Activated naive CD8-positive, alpha-beta T cell treated with anti-CD3 and anti-CD28 coated beads for 36 hours (primary cell): ENCODE results near the gene CDK18. TPM values are rescaled to one million over a fixed set of nuclear protein-coding genes. Genes with fewer than 3 reads are reported as not detected.

Source experiments
- DNase-seq: peaks from one replicate; pipeline ENCODE4 v3.0.0; 2021
- H3K27ac Mint-ChIP-seq: one replicate; pipeline ENCODE4 v1.8.0; 2022; ENCODE audit warnings: mild to moderate bottlenecking, moderate library complexity, mixed read lengths
- H3K27me3 Mint-ChIP-seq: one replicate; pipeline ENCODE4 v1.8.0; 2022; ENCODE audit warnings: mild to moderate bottlenecking, mixed read lengths
- H3K36me3 Mint-ChIP-seq: one replicate; pipeline ENCODE4 v1.8.0; 2021; ENCODE audit warnings: mild to moderate bottlenecking, mixed read lengths
- H3K4me1 Mint-ChIP-seq: one replicate; pipeline ENCODE4 v1.8.0; 2021; ENCODE audit warnings: mixed read lengths
- H3K4me3 Mint-ChIP-seq: one replicate; pipeline ENCODE4 v1.8.0; 2022; ENCODE audit warnings: mild to moderate bottlenecking, moderate library complexity, mixed read lengths
- H3K9me3 Mint-ChIP-seq: one replicate; pipeline ENCODE4 v1.8.0; 2022; ENCODE audit warnings: mixed read lengths
- total RNA-seq, 2 experiments: library from RNA; stranded (reverse); gene quantifications; one replicate each; pipeline ENCODE4 v1.2.3, GENCODE V29; 2021

The CDK18 gene
- total RNA-seq, 2 experiments from 2014 or later = 6.2 to 6.5 TPM

DNA sequence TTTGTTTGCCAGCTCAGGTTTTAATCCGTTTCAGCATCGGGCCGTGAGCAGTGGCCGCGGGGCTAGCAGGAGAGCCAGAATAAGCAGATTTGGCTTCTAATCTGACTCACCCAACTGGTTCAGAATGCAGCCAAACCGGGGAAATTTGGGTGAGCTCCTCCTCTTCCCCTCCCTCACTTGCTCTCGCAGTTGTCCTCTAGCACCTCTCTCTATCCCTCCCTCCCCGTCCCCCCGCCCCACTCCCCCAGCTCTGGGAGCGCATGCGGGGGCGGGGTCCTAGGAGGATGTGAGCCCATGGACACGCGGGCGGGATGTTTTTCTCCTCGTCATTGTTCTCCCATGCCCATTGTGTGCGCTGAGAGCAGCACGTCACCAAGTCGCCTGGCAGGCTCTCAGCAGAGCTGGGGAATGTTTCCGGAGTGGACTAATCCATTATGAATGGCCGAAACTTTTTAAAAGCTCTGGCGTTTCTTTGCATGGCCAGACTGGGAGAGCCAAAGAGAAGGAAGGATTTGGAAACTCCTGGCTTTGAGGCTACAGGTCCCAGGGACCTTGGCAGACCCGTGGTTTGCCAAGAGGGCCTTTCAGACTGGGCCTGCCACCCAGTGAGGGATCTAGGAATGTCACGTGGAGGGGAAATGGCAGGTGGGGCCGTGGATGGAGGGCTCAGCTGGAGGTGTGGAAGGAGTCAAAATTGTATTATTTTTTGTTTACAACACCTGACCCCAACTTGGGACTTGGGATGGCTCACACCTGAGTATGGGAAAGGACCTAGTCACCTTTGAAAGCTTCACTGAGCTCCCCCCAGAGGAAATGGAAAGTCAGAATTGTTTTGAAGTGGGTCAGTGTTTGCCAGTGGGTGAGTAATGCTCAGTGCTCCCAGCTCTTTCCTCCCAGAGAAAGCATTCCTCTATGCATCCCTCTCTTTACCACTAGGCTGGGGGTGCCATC lies 39.2 kb downstream of the CDK18 start:
- Mint-ChIP-seq H3K4me3 (peak overlapping the region; percentile 58), H3K36me3 (no peaks in the 10 kb centered on the region), H3K27ac (no peak overlapping the region), H3K4me1 (peaks cover 7% of the 10 kb centered on the region), H3K9me3 (no peaks in the 10 kb centered on the region), H3K27me3 (peaks cover 56% of the 10 kb centered on the region)
- peak; percentile 36 for DNase-seq

DNA sequence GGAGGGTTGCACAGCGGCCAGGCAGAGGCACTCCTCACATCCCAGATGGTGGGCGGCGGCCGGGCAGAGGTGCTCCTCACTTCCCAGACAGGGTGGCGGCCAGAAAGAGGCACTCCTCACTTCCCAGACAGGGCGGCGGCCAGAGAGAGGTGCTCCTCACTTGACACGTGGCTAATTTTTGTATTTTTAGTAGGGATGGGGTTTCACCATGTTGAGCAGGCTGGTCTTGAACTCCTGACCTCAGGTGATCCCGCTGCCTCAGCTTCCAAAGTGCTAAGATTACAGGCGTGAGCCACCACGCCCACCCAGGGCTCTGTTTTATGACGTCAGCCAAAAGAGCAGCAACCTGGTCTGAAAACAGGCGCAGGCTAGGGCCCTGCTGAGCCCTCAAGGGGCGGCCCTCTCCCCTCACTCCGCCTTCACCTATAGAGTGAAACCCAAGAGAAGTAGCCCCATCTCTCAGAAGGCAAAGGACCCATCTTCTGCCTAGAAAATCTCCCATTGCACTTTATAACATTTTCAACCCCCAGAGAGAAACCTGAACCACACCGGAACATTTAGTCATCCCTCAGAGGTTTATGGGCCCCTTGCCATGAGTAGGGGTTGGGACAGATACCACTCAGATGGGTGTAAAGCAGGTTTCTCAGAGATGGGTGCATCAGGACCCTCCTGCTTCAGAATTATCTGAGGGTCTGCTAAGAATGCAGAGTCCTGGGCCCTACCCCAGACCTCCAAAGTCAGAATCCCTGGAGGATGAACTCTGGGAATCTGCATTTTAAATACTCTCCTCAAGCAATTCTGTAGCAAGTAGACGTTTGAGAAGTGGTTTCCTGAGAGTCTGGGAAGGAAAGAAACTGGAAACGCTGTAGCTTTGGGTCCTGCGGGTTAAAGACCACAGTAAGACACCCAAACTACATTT lies 40.8 kb downstream of the CDK18 start:
- DNase-seq = no peak
- Mint-ChIP-seq H3K27me3 (peaks cover 65% of the 10 kb centered on the region), H3K36me3 (no peaks in the 10 kb centered on the region), H3K4me3 (no peak overlapping the region), H3K9me3 (no peaks in the 10 kb centered on the region), H3K4me1 (peaks cover 7% of the 10 kb centered on the region), H3K27ac (no peak overlapping the region)

DNA sequence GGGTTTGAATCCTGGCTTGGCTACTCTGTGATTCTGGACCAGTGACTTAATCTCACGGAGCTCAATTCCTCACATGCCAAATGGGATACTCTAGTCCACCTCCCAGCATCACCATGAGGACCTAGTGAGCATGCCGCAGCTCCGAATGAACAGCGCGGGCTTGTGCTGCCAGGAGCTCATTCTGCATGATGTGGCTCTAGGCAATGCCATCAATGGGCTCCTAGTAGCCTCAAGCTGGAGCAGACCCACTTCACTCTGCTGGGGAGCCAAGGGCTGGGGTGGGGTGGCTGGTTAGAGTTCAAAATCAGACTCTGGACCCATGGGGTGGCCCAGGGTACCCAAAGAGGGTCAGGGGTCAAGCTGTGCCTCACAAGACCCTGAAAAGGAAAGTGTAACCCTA lies 41.5 kb downstream of the CDK18 start:
- DNase-seq = no peak
- Mint-ChIP-seq H3K9me3 (no peaks in the 10 kb centered on the region), H3K4me1 (peaks cover 7% of the 10 kb centered on the region), H3K27me3 (peaks cover 62% of the 10 kb centered on the region), H3K36me3 (no peaks in the 10 kb centered on the region), H3K4me3 (no peak overlapping the region), H3K27ac (no peak overlapping the region)

DNA sequence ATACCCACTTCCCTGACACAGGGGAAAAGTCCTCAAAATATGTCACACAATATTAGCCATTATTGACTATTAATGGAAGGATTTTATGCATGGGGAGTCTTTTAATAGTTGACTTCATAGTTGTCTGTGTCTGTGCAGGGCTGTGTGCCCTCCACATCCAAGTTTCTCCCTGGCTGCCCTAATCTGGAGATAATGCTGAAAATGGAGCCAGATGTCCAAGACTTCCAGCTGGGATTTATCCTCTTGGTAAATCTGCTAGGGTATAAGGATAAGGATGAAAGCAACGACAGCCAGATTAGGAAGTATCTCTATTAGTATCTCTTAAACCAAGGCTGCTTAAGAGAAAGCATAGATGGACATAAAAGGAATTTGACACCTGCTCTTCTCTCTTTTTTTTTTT lies 42.1 kb downstream of the CDK18 start:
- Mint-ChIP-seq H3K9me3 (no peaks in the 10 kb centered on the region), H3K36me3 (no peaks in the 10 kb centered on the region), H3K4me1 (peaks cover 7% of the 10 kb centered on the region), H3K4me3 (no peak overlapping the region), H3K27ac (no peak overlapping the region), H3K27me3 (peaks cover 56% of the 10 kb centered on the region)
- no peak for DNase-seq

DNA sequence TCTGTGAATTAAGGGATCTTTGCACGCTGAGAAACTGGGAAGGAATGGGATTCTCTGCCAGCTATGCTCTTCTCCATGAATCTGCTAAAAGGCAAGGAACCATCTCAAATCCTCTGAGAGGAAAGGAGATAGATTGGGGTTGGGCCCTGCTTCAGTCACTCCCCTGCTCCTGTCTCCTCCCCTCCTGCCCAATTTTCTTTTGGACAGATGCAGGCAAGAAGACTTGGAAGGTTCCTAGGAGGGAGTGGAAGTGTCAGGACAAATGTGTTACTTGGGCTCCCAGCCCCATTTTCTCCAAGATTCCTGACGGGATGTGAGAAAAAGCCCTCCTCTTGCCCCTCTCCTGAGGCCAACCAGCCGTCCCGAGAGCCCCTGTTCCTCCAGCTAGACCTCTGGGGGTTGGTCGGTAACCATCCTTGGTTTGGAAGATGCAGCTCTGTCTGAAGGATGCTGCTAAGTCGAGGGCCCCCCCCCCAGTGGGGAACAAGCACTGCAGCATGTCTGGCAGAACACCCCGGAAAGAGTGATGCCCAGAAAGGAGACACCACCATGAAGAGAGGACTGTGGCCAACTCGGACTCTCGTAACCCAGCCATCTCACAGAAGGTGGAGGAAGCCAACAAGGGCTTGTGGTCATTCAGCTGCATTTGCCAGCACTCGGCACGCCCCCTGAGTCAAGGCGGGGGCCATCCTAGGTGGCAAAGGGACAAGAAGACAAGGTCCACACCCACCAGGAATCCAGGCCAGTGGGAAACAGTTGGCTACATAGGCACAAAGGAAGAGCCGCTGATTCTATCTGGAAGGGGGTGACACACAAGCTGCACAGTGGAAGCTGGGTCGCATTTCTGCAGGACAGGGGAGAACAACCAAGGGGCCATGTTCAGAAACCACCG lies 43.7 kb downstream of the CDK18 start:
- no peak overlapping the region for H3K27ac Mint-ChIP-seq
- no peak for DNase-seq
- H3K36me3 Mint-ChIP-seq = no peaks in the 10 kb centered on the region
- H3K4me1 Mint-ChIP-seq = peaks cover 7% of the 10 kb centered on the region
- no peak overlapping the region for H3K4me3 Mint-ChIP-seq
- peaks cover 55% of the 10 kb centered on the region for H3K27me3 Mint-ChIP-seq
- H3K9me3 Mint-ChIP-seq = no peaks in the 10 kb centered on the region

DNA sequence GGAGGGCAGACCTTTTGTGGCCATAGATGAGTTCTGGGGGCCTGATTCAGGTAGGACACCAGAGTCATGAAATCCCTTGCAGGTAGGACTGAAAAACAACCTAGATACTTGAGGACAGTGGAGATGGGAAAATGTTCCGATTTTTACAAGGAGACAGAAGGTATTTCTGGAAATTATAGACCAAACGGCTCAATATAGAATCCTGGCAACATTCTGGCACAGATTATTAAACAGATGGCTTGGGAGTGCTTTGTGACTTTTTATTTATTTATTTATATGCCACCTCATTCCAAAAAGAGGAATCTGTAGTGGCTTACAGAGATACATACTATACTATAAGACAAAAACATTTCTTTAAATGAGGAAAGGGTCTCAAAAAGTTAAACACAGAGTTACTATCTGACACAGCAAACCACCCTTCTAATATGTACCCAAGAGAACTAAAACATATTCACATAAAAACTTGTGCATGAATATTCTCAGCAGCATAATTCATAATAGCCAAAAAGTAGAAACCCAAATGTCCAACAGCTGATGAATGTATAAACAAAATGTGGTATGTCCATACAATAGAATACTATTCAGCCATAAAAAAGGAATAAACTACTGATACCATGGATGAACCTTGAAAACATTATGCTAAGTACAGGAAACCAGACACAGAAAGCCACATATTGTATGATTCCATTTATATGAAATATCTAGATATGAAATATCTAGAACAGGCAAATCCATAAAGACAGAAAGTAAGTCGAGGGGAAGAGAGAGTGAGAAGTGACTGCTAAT lies 49.8 kb downstream of the CDK18 start:
- Mint-ChIP-seq H3K27ac (no peak overlapping the region), H3K27me3 (peaks cover 53% of the 10 kb centered on the region), H3K36me3 (peaks cover 6% of the 10 kb centered on the region), H3K9me3 (peaks cover 6% of the 10 kb centered on the region), H3K4me1 (no peaks in the 10 kb centered on the region), H3K4me3 (no peak overlapping the region)
- DNase-seq = no peak

DNA sequence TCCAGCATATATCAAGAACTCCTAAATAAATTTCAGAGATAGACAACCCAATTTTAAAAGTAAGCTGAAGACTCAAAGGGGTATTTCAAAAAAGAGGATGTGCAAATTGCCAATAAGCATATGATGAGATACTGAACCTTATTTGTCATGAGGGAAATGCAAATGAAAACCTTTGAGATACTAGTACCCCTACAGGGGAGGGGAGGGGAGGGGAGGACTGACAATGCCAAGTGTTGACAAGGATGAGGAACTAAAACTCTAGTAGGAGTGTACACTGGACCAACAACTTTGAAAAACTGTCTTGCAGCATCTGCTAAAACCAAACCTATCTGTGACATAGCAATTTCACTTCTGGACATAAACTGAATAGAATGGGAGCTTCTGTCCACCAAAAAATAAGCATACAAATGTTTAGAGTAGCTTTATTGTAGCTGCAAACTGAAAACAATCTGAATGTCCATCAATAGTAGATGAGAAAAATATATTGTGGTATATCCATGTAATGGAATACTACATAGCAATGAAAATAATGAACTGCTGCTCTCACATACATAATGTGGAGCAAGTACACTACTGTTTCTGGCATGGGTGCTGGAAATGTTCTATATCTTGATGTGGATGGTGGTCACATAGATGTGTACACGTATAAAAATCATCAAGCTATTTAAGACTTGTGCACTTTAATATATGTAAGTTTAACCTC lies 57.2 kb downstream of the CDK18 start:
- no peak overlapping the region for H3K4me3 Mint-ChIP-seq
- no peak for DNase-seq
- no peaks in the 10 kb centered on the region for H3K4me1 Mint-ChIP-seq
- peaks cover 49% of the 10 kb centered on the region for H3K27me3 Mint-ChIP-seq
- no peaks in the 10 kb centered on the region for H3K36me3 Mint-ChIP-seq
- no peak overlapping the region for H3K27ac Mint-ChIP-seq
- peaks cover 3% of the 10 kb centered on the region for H3K9me3 Mint-ChIP-seq

DNA sequence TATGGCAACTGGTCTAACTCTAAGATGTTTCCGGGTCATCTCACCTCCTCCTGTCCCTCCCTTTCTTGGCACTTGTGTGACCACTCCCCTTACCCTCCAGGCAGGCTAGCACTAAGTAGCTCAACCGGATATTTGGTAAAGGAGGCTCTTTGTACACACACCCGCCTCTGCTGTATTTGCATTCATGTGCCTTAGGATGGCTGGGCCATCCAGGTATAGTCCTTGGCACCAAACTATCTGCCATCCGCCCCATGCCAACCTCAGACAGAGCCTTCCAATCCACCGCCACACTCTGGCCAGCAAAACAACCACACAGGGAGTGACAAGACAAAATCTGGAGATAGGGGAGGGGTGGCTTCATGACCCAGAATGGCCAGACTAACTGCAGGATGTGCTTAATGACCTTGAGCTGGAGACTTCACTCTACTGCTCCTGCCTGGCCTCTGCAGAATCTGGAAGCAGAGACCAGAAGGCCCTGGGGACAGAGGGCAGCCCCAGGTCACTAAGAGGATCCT lies 59.5 kb downstream of the CDK18 start:
- no peaks in the 10 kb centered on the region for H3K36me3 Mint-ChIP-seq
- DNase-seq = no peak

DNA sequence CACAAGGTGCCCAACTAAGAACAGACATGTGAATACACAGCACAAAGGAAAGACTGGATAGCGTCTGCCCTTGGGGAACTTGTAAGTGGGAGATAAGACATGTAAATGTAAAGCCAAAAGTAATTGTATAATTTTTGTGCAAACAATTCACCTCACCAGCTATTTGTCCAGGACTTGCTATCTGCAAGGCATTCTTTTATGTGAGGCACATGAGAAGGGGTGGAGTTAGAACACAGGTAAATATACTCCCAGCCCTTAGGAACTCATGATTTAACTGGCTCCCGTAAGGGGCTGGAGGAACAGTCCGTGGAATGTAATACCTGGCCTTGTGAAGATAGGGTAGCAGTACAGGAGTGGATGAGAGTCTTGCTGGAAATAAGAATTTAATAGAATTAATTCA lies 61.3 kb downstream of the CDK18 start:
- H3K4me3 Mint-ChIP-seq = no peak overlapping the region
- H3K36me3 Mint-ChIP-seq = no peaks in the 10 kb centered on the region
- H3K27ac Mint-ChIP-seq = no peak overlapping the region
- H3K4me1 Mint-ChIP-seq = peaks cover 5% of the 10 kb centered on the region
- no peak for DNase-seq
- H3K27me3 Mint-ChIP-seq = peaks cover 46% of the 10 kb centered on the region
- peaks cover 3% of the 10 kb centered on the region for H3K9me3 Mint-ChIP-seq

More for the DNA sequence above, 59.5 kb downstream of the CDK18 start:
- H3K27ac Mint-ChIP-seq = no peak overlapping the region
- H3K9me3 Mint-ChIP-seq = peaks cover 3% of the 10 kb centered on the region
- peaks cover 51% of the 10 kb centered on the region for H3K27me3 Mint-ChIP-seq
- H3K4me1 Mint-ChIP-seq = peaks cover 3% of the 10 kb centered on the region
- H3K4me3 Mint-ChIP-seq = no peak overlapping the region

DNA sequence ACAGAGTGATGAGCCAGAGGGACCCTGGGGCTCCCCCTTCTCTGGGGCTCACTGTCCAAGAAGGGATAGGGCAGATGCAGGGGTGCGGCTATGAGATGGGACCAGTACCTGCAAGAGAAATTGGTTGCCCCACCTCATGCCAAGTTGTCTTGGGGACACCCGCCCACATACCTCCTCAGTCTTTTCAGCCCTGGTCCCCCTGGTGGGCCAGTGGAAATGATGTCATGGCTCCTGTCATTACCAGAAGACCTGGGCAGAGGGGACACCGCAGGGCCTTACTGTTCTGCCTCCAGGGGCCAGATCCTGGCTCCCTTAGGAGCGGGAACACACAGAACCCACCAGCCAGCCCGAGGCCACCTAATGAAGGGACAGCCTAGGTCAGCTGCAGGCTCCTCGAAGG lies 63.2 kb downstream of the CDK18 start:
- Mint-ChIP-seq H3K27ac (no peak overlapping the region), H3K4me3 (no peak overlapping the region), H3K27me3 (peaks cover 51% of the 10 kb centered on the region), H3K4me1 (peaks cover 10% of the 10 kb centered on the region), H3K36me3 (no peaks in the 10 kb centered on the region), H3K9me3 (no peaks in the 10 kb centered on the region)
- DNase-seq = no peak

DNA sequence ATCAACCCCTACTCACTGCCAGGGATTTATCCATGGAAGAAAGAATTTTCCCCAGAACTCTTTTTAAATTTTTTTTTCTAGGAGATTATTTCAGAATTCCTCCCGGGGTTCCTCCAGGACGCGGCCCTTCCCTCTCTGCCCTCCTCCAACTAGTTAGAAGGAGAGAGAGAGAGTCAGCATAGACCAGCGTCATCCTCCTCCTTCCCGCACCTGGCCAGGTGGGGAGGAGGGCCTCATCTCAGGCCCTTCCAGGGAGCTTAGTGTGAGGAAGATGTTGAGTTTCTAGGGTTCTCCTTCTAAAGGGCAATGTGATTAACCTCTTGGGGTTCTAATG lies 63.6 kb downstream of the CDK18 start:
- no peak for DNase-seq
- no peak overlapping the region for H3K4me3 Mint-ChIP-seq
- no peak overlapping the region for H3K27ac Mint-ChIP-seq
- peaks cover 51% of the 10 kb centered on the region for H3K27me3 Mint-ChIP-seq
- H3K36me3 Mint-ChIP-seq = no peaks in the 10 kb centered on the region
- H3K4me1 Mint-ChIP-seq = peaks cover 10% of the 10 kb centered on the region
- H3K9me3 Mint-ChIP-seq = no peaks in the 10 kb centered on the region

DNA sequence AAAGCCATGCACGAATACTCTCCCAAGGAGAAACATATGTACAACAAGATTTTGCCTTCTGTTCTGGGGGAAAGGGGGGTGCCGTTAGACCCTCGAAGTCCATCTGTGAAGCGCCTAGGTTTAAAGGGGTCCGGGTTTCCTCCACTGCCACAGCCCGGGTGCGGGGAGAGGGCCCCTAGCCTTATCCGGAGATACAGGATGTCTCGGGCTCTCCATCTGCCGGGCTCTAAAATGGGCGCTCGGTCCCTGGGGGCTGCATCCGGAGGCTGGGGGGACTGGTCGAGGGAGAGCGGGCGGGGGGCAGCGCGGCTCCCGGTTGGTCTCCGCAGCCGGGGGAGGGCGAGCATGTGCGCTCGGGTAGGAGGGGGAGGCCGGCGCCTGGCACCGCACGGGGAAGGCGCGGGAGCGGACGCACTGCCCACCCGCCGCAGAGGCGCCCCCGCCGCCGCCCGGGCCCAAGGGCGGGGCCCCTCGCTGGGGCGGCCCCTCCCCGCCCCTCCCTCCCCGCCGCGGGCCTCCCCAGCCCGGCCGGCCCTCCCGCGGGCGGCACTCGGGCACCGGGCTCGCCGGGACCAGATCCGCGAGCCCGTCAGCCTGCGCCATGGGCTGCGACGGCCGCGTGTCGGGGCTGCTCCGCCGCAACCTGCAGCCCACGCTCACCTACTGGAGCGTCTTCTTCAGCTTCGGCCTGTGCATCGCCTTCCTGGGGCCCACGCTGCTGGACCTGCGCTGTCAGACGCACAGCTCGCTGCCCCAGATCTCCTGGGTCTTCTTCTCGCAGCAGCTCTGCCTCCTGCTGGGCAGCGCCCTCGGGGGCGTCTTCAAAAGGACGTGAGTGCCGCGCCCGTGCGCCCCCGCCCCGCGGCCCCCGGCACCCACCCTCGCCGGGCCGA lies 64.2 kb downstream of the CDK18 start:
- peaks cover 51% of the 10 kb centered on the region for H3K27me3 Mint-ChIP-seq
- H3K9me3 Mint-ChIP-seq = no peaks in the 10 kb centered on the region
- no peaks in the 10 kb centered on the region for H3K36me3 Mint-ChIP-seq
- peak; percentile 32 for DNase-seq
- no peak overlapping the region for H3K27ac Mint-ChIP-seq
- peaks cover 10% of the 10 kb centered on the region for H3K4me1 Mint-ChIP-seq
- peak overlapping the region; percentile 59 for H3K4me3 Mint-ChIP-seq
